ENCODE results near the gene PDIA2.
"Not testable (repeated sequence)": the region's sequence is repeated elsewhere in the genome, so short reads cannot be mapped to it uniquely, and the experiment has no call there.

The PDIA2 gene

GRCh38 chr16:283033-283805 is at the start of gene PDIA2:
PDIA2 (plus strand) TSS chr16:283164; CDS start chr16:283170, 6 bp downstream.
- no peak for DNase-seq

- peak; percentile 80 for DNase-seq
Observed at GRCh38 chr16:234468-235305, 48.3 kb upstream of the PDIA2 start, which contains the start of gene FAM234A. FAM234A (plus strand) TSS chr16:234821; CDS start chr16:254414, 19,593 bp downstream.

- no peak for DNase-seq
Observed at GRCh38 chr16:239948-240277, 43.1 kb upstream of the PDIA2 start.

GRCh38 chr16:240559-240958 is 42.4 kb upstream of the PDIA2 start:
- DNase-seq = no peak

GRCh38 chr16:242281-242680 is 40.7 kb upstream of the PDIA2 start:
- DNase-seq = no peak

- DNase-seq = no peak
Observed at GRCh38 chr16:243348-243747, 39.6 kb upstream of the PDIA2 start.

- no peak for DNase-seq
Observed at GRCh38 chr16:245105-245504, 37.9 kb upstream of the PDIA2 start.

GRCh38 chr16:247027-247426 is 35.9 kb upstream of the PDIA2 start:
- no peak for DNase-seq

- DNase-seq = no peak
Observed at GRCh38 chr16:249431-249830, 33.5 kb upstream of the PDIA2 start.

- no peak for DNase-seq
Observed at GRCh38 chr16:252366-253337, 30.3 kb upstream of the PDIA2 start.

GRCh38 chr16:253833-254232 is 29.1 kb upstream of the PDIA2 start:
- no peak for DNase-seq

GRCh38 chr16:254461-254860 is 28.5 kb upstream of the PDIA2 start:
- no peak for DNase-seq

GRCh38 chr16:255183-255582 is 27.8 kb upstream of the PDIA2 start:
- DNase-seq = no peak

GRCh38 chr16:258091-258490 is 24.9 kb upstream of the PDIA2 start:
- DNase-seq = not testable (repeated sequence)

GRCh38 chr16:259226-259625 is 23.7 kb upstream of the PDIA2 start:
- DNase-seq = no peak

GRCh38 chr16:259814-260253 is 23.1 kb upstream of the PDIA2 start:
- DNase-seq = no peak

GRCh38 chr16:260326-260725 is 22.6 kb upstream of the PDIA2 start:
- no peak for DNase-seq

- DNase-seq = no peak
Observed at GRCh38 chr16:261031-261691, 21.8 kb upstream of the PDIA2 start.

- no peak for DNase-seq
Observed at GRCh38 chr16:262121-262745, 20.7 kb upstream of the PDIA2 start.

GRCh38 chr16:263182-263774 is 19.7 kb upstream of the PDIA2 start:
- no peak for DNase-seq

GRCh38 chr16:263944-264343 is 19.0 kb upstream of the PDIA2 start:
- no peak for DNase-seq

Measured in NCI-H1105 treated with DMSO at 0.1 percent for 48 hours (cell line).